Osteocyte (in vitro differentiated cells): ENCODE data around the gene NHSL1. TPM values are rescaled to one million over a fixed set of nuclear protein-coding genes. Genes with fewer than 3 reads are reported as not detected.

Experiments
- DNase-seq: peaks from one replicate; pipeline ENCODE4 v3.0.0; 2021; ENCODE audit warnings: mixed read lengths; ENCODE audit not compliant: unreplicated experiment; ENCODE audit errors: extremely low spot score
- H3K27ac Mint-ChIP-seq: one replicate; pipeline ENCODE4 v1.8.0; 2021; ENCODE audit warnings: mild to moderate bottlenecking, mixed read lengths; ENCODE audit not compliant: unreplicated experiment
- H3K27me3 Mint-ChIP-seq: one replicate; pipeline ENCODE4 v1.8.0; 2021; ENCODE audit warnings: mixed read lengths; ENCODE audit not compliant: unreplicated experiment
- H3K36me3 Mint-ChIP-seq: one replicate; pipeline ENCODE4 v1.8.0; 2021; ENCODE audit warnings: mixed read lengths; ENCODE audit not compliant: unreplicated experiment
- H3K4me1 Mint-ChIP-seq: one replicate; pipeline ENCODE4 v1.8.0; 2021; ENCODE audit warnings: mixed read lengths; ENCODE audit not compliant: unreplicated experiment
- H3K4me3 Mint-ChIP-seq: one replicate; pipeline ENCODE4 v1.8.0; 2021; ENCODE audit warnings: mild to moderate bottlenecking, moderate library complexity, mixed read lengths; ENCODE audit not compliant: unreplicated experiment
- H3K9me3 Mint-ChIP-seq: one replicate; pipeline ENCODE4 v1.8.0; 2021; ENCODE audit warnings: mixed read lengths; ENCODE audit not compliant: unreplicated experiment
- total RNA-seq: library from RNA; stranded (reverse); gene quantifications from 2 replicates; pipeline ENCODE4 v1.2.1, GENCODE V29; 2021
- TF ChIP-seq, protein P1 (sequence below): fragments of 200-600 bp; sonication (generic); IDR thresholded peaks from 2 replicates; pipeline ENCODE4 v1.5.0; 2021; ENCODE audit warnings: antibody characterized with exemption, mild to moderate bottlenecking, moderate library complexity

Gene NHSL1
- total RNA-seq, 1 donor from 2014 or later = 21.2 TPM

DNA sequence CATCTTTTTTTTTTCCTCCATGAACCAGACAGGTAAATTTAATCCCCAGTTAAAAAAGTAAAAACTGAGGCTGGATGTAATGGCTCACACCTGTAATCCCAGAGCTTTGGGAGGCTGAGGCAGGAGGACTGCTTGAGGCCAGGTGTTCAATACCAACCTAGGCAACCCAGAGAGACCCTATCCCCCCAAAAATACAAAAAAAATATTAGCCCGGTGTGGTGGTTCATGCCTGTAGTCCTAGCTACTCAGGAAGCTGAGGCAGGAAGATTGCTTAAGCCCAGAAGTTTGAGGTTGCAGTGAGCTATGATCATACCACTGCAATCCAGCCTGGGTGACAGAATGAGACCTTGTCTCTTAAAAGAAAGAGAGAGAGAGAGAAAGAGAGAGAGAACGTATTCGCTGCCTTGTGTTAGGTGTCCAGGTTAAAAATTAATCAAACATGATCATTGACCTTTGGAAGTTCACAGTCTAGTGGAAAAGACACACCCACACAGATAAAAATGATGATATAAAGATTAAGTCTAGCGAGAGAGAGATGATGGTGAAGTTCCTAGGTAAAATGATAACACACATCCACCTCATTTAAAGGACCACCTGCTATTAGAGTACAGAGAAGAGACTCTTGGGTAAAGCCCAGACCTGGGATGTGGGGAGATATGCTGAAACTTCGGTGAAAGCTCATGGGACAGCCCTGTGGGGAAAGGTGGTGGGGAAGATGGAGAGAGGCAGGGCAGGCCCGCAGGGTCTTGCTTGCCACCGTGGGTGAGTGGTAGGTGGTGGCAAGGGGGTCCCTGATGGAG lies 4.8 kb upstream of the NHSL1 start:
- H3K4me3 Mint-ChIP-seq = no peak overlapping the region
- no peaks in the 10 kb centered on the region for H3K9me3 Mint-ChIP-seq
- H3K27ac Mint-ChIP-seq = no peak overlapping the region
- TF ChIP-seq, protein P1, sequence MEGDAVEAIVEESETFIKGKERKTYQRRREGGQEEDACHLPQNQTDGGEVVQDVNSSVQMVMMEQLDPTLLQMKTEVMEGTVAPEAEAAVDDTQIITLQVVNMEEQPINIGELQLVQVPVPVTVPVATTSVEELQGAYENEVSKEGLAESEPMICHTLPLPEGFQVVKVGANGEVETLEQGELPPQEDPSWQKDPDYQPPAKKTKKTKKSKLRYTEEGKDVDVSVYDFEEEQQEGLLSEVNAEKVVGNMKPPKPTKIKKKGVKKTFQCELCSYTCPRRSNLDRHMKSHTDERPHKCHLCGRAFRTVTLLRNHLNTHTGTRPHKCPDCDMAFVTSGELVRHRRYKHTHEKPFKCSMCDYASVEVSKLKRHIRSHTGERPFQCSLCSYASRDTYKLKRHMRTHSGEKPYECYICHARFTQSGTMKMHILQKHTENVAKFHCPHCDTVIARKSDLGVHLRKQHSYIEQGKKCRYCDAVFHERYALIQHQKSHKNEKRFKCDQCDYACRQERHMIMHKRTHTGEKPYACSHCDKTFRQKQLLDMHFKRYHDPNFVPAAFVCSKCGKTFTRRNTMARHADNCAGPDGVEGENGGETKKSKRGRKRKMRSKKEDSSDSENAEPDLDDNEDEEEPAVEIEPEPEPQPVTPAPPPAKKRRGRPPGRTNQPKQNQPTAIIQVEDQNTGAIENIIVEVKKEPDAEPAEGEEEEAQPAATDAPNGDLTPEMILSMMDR = no peak
- H3K4me1 Mint-ChIP-seq = peaks cover 5% of the 10 kb centered on the region
- no peak for DNase-seq
- no peaks in the 10 kb centered on the region for H3K36me3 Mint-ChIP-seq
- no peaks in the 10 kb centered on the region for H3K27me3 Mint-ChIP-seq

DNA sequence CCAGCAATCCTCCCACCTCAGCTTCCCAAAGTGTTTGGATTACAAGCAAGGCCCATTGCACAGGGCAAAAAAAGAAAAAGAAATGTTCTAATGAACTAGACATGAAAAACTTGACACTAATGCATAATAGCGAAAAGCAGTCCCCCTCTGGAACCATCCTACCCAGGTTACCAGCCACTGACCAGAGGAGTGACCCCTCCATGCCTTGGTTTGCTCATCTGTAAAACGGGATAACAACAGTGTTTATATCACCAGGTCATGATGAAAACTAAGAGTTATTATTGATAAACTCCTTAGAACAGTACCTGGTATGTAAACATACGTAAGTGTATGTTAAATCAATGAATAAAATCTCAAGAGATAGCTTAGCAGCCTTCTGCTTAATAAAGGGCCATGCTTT lies 3.3 kb upstream of the NHSL1 start:
- no peaks in the 10 kb centered on the region for H3K27me3 Mint-ChIP-seq
- no peaks in the 10 kb centered on the region for H3K9me3 Mint-ChIP-seq
- TF ChIP-seq, protein P1 = no peak
- H3K4me3 Mint-ChIP-seq = no peak overlapping the region
- H3K4me1 Mint-ChIP-seq = peaks cover 5% of the 10 kb centered on the region
- H3K27ac Mint-ChIP-seq = no peak overlapping the region
- H3K36me3 Mint-ChIP-seq = no peaks in the 10 kb centered on the region
- DNase-seq = no peak

DNA sequence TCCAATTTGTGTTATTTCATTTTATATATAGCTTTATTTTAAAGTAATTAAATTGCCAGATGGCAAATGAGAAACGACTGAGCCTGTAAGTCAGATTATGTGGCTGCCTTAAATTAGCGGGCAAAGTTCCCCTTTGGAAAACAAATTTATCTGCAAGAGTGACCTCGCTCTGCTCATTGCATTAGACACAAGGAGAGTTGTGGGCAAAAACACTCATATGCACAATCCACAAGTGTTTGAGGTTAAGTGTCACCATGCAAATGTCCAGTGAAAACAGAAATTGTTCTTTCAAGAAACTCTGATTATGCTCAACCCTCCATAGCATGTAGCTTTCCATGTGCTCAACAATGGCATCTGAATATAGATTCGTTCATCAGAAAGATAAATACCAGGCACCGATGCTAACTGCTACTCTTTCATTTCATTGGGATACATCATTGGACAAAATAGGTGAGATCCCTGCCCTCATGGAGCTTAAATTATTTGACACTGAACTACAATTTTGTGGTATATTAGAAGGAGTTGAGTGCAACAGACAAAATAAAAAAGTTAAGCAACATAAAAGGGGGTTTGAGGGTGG lies 1.7 kb upstream of the NHSL1 start:
- H3K4me1 Mint-ChIP-seq = peaks cover 5% of the 10 kb centered on the region
- no peaks in the 10 kb centered on the region for H3K9me3 Mint-ChIP-seq
- TF ChIP-seq, protein P1 = no peak
- H3K4me3 Mint-ChIP-seq = no peak overlapping the region
- no peaks in the 10 kb centered on the region for H3K36me3 Mint-ChIP-seq
- no peaks in the 10 kb centered on the region for H3K27me3 Mint-ChIP-seq
- no peak overlapping the region for H3K27ac Mint-ChIP-seq
- DNase-seq = no peak

DNA sequence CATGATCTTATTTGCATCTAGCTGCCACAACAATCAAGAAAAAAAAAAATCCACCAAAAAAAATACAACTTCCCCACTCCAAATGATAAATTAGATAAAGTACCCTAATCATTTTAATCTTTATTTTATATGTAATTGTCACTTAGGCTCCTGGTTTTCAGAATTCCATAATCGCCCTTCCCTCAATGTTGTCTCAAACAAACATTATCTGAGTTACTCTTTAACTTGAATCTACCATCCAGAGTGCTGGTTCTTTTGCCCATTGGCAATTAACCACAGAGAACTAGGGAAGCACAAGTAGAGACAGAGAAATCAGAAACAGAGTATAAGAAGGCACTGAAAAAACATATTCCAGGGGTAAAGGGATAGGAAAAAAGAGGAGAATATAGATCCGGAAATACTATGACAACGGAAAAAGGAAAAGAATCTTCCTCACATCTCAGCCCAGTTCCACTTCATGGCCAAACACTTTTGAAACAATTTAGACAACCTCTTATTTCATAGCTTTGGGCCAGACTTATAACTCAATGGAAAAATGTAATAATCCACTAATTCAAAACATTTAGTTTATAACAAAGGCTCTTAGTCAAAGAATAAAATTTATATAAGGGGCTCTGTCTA lies 861 bp upstream of the NHSL1 start:
- no peak for DNase-seq
- TF ChIP-seq, protein P1 = no peak
- Mint-ChIP-seq H3K4me1 (peaks cover 5% of the 10 kb centered on the region), H3K27me3 (no peaks in the 10 kb centered on the region), H3K36me3 (peaks cover 2% of the 10 kb centered on the region), H3K27ac (no peak overlapping the region), H3K4me3 (no peak overlapping the region), H3K9me3 (no peaks in the 10 kb centered on the region)
